ENCODE results near the gene TMTC4. TPM values are rescaled to one million over a fixed set of nuclear protein-coding genes. Genes with fewer than 3 reads are reported as not detected.

The TMTC4 gene
- total RNA-seq, 1 experiment from 2014 or later = 45.5 TPM

GRCh38 chr13:100722517-100722916 lies 47.9 kb upstream of the TMTC4 start (continued):
- no peak for TF ChIP-seq PREB (CRISPR knock-in tag; IDR thresholded peaks at IDR 0.05; ENCODE audit: borderline replicate concordance)
- no peak for TF ChIP-seq ZNF138 (CRISPR knock-in tag; conservative IDR thresholded peaks at IDR 0.05)
- TF ChIP-seq KAT7 (CRISPR knock-in tag; IDR thresholded peaks at IDR 0.05; ENCODE audit: borderline replicate concordance) = no peak
- TF ChIP-seq NFATC4 (CRISPR knock-in tag; IDR thresholded peaks at IDR 0.05) = no peak
- TF ChIP-seq OVOL2 (CRISPR knock-in tag; IDR thresholded peaks at IDR 0.05; ENCODE audit: borderline replicate concordance) = no peak
- no peak for TF ChIP-seq RORB (CRISPR knock-in tag; IDR thresholded peaks at IDR 0.05)

- TF ChIP-seq CTCF (IDR thresholded peaks at IDR 0.05) (peak; percentile 60), JUN (CRISPR knock-in tag; IDR thresholded peaks at IDR 0.05) (no peak)
- peak; percentile 76 for DNase-seq (ENCODE audit: low spot score)
- Mint-ChIP-seq H3K36me3 (peaks cover 3% of the 10 kb centered on the region; the same call in 1 of the 2 replicates), H3K27me3 (ENCODE audit: low read depth) (no peaks in the 10 kb centered on the region; the same call in 1 of the 2 replicates), H3K27ac (no peak overlapping the region), H3K4me1 (peaks cover 8% of the 10 kb centered on the region), H3K4me3 (no peak overlapping the region), H3K9me3 (peaks cover 23% of the 10 kb centered on the region)
- ATAC-seq = peak; percentile 72
- ChIA-PET POLR2A (no interaction called here), CTCF (interaction anchor here (0.7 to 1.9 kb wide), 8 partner anchors 16 to 406 kb away, joined by 3 to 15 read pairs (median 4); partner anchors contain the start of gene TMTC4)
These were observed 47.4 kb upstream of the TMTC4 start for GRCh38 chr13:100721885-100722512.

- Mint-ChIP-seq H3K27ac (no peak overlapping the region), H3K27me3 (ENCODE audit: low read depth) (no peaks in the 10 kb centered on the region; the same call in 1 of the 2 replicates), H3K9me3 (peaks cover 19% of the 10 kb centered on the region), H3K36me3 (peaks cover 3% of the 10 kb centered on the region; the same call in 1 of the 2 replicates), H3K4me1 (no peaks in the 10 kb centered on the region), H3K4me3 (no peak overlapping the region)
- ChIA-PET CTCF (interaction anchor here (0.5 kb wide), 1 partner anchor 406 kb away, joined by 3 read pairs; no protein-coding TSS in a partner anchor), POLR2A (no interaction called here)
- ATAC-seq (no peak), DNase-seq (ENCODE audit: low spot score) (no peak)
- TF ChIP-seq GRHL2 (CRISPR knock-in tag; IDR thresholded peaks at IDR 0.05; ENCODE audit: insufficient replicate concordance, severe bottlenecking) = no peak
- TF ChIP-seq KAT7 (CRISPR knock-in tag; IDR thresholded peaks at IDR 0.05; ENCODE audit: borderline replicate concordance) = no peak
- no peak for TF ChIP-seq STAT6 (CRISPR knock-in tag; conservative IDR thresholded peaks at IDR 0.05; ENCODE audit: low read depth)
- TF ChIP-seq NR1H2 (CRISPR knock-in tag; IDR thresholded peaks at IDR 0.05) = no peak
- TF ChIP-seq IRF1 (CRISPR knock-in tag; IDR thresholded peaks at IDR 0.05) = no peak
- no peak for TF ChIP-seq ESRRA (CRISPR knock-in tag; IDR thresholded peaks at IDR 0.05; ENCODE audit: borderline replicate concordance)
- TF ChIP-seq TCF7 (CRISPR knock-in tag; IDR thresholded peaks at IDR 0.05; ENCODE audit: low read depth) = no peak
- no peak for TF ChIP-seq FOXP4 (CRISPR knock-in tag; IDR thresholded peaks at IDR 0.05)
- TF ChIP-seq ZNF423 (CRISPR knock-in tag; IDR thresholded peaks at IDR 0.05) = no peak
- TF ChIP-seq ZBTB21 (CRISPR knock-in tag; IDR thresholded peaks at IDR 0.05; ENCODE audit: borderline replicate concordance) = no peak
These were observed 41.0 kb upstream of the TMTC4 start for GRCh38 chr13:100715604-100716003.
